22Rv1 (cell line): ENCODE measurements around the gene ALS2.

ENCODE experiments used
- CTCF ChIP-seq: fragments of 450-650 bp; IDR thresholded peaks from 2 replicates; pipeline ENCODE4 v1.5.1; 2017; ENCODE audit warnings: mild to moderate bottlenecking
- ZFX ChIP-seq: fragments of 450-650 bp; IDR thresholded peaks from 2 replicates; pipeline ENCODE4 v1.6.1; 2017; ENCODE audit warnings: antibody characterized with exemption, borderline replicate concordance

- TF ChIP-seq CTCF (no peak), ZFX (no peak)
Measured at GRCh38 chr2:201668402-201668910, 112.3 kb downstream of the ALS2 start.
